HG03469 (cell line): ENCODE data around the gene CFAP97D1.

Source experiments
- ATAC-seq: cut with Tn5 transposase; IDR thresholded peaks from one replicate; pipeline ENCODE4 v1.9.1; 2021; ENCODE audit warnings: mild to moderate bottlenecking, moderate library complexity, moderate number of reproducible peaks; ENCODE audit not compliant: unreplicated experiment

Gene CFAP97D1

DNA sequence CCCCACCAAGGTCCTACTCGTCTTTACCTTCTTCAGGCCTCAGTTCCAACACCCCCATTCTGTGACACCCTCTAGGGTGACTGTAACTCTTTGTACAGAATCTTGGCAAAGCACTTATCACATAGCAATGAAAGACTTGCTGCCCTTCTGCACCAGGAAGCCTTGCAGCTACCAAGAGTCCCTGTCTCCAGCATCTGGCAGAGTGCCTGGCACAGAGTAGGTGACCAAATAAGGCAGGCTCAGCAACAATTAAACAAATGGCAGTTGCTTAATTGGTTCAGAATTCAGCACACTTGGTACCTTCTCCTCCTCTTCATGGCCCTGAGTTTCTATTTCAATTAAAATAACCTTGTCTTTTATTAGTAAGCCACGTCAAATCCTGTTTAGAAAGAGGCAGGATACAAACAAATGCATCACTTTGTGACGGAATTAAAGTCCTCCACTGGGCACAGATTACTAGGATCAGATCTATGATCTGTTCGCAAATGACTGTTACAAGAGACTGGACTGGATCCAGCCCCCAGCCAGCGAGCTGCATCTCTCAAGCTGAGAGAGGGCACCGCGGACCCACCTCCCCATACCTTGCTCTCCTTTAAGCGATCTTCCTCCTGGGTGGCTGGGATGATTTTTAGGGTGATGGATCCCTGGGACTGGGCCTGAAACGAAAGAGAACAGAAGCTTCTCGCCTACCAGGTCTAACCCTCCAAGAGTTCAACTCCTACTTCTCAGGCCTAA is 43.3 kb downstream of the CFAP97D1 start:
- no peak for ATAC-seq

- no peak for ATAC-seq
These were observed 45.3 kb downstream of the CFAP97D1 start for GRCh38 chr17:43825567-43825966.

GRCh38 chr17:43826206-43826605 is 46.0 kb downstream of the CFAP97D1 start:
- ATAC-seq: no peak

DNA sequence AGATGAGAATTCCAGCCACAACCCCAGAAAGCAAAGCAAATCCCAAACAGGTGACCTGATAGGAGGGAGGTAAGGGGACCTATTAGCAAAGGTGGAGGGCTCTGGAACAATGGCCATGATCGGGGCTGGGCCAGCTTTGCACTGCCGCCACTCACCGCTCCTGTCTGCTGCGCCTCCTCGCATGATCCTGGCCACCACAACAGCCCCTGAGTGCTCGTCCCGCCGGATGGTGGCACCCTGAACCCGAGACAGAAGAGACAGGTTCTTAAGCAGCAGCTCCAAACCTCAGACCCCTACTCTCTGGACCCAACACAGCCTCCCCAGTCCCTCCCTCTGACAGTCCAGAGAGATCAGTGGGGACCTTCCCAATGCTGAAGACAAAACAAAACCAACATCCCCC is 47.4 kb downstream of the CFAP97D1 start:
- no peak for ATAC-seq

DNA sequence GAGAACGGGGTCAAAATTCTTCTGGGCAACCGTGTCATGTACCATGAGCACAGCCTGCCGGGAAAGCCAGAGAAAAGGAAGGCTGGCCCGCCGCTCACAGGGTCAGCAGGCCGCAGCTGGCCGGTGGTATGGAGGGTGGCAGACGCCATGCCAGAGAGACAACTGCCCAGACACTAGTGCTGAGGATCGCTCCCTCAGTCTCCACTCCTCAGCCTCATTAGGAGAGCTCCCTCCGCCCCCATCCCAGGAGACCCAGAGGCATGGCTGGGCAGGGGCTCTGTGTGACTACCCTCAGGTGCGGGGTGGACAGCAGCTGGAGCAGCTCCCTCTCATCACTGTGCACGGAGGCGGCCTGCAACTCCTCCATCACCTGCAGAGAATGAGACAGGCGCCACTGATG is 49.5 kb downstream of the CFAP97D1 start:
- no peak for ATAC-seq

DNA sequence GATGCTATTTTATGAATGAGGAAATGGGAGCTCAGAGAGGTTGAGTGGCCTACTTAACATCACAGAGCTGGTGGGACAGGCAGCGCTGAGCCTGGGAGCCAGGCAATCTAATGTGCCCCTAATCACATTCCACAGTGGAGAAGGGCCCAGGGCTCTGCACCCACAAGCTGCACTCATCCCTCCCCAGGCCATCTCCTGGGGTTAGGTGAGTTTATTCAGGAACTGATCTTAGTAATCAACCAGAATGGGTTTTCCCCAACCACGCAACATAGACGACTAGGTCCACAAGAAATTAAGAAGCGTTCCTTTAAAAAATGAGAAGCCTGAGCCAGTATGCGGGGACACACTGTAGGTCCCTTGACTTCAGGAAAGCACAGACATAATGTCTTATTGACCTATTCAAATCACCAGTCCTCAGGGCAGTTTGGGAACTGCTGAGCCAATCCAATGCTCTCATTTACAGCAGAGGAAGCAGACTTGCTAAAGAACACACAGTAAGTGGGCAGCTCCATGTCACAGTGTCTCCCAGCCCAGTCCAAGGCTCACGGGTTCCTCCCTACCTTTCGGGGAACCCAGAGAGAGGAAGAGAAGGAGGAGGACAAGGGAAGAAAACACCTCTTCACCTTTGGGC is 50.4 kb downstream of the CFAP97D1 start:
- no peak for ATAC-seq

DNA sequence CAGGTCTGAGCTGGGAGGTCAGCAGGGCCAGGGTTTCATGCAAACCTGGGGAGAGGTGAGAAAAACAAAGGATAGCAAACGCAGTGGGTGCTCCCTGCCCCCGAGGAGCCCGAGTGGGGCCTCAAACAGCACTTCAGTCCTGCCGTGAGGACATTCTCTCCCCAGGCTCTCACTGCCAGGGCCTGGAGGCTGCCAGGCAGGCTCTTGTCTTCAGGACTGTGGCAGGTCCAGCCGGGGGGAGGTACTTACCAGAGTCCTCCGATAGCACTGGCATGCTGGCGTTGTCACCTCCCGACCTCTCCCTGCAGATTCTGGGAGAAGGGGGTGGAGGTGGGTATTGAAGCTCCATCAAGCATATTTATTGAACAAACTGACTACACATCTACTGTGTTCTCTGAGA is 51.4 kb downstream of the CFAP97D1 start:
- ATAC-seq: no peak

DNA sequence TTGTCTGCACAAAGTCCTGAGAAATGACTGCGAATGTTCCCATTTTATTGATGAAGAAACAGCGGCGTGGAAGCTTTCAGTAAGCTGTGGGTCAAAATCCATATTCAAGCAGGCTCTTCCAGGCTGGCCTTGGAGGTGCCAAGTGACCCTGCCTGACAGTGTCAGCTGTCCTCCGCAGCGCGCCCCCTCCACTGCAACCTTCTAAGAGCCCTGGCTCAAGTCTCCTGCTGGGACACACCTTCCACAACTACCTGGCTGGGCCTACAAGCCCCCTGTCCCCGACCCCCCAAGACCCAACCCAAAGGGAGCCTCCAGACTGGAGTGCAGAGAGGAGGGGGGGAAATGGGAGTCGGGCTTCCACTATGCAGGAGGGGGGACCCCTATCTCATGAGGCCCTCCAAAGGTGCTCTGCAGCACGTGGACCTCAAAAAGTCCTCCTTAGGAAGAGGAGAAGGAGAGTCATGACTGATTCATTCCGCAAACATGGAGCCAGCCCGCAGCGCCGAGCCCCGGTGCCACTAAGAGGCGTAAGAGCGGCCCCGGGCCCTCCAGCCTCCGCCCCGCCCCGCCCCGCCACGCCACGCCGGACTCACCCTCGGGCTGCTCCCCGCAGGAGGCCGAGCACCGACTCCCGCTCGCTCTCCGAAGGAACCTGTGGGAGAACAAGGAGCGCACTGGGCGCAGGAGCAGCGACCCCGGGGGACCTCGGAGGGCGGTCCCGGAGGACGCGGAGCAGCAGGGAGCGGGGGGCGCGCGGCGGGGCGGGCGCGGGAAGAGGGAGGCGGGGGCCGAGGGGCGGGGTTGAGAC is 52.1 kb downstream of the CFAP97D1 start:
- no peak for ATAC-seq

- no peak for ATAC-seq
These were observed 53.0 kb downstream of the CFAP97D1 start, which contains the start of gene MPP3 for GRCh38 chr17:43832976-43833829. Gene MPP3 (minus strand): TSS chr17:43833146. CDS start chr17:43831906, 1,240 bp downstream.

DNA sequence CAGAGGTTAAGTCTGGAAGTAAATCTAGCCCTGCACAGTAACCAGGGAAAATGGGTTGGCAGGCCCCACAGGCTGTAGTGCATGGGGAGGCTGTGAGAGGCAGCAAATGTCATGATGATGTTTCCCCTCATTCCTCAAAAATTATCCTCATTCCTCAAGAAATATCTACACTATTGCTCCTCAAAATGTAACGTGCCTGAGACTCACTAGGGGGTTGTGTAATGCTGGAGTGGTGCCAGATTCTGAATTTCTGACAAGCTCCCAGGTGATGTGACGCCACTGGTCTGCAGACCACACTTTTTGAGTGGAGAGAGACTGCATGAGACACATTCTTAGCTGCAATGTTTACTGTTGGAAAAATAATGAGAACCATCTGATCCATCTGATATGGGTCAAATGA is 53.9 kb downstream of the CFAP97D1 start:
- ATAC-seq: no peak
